Measurements from ENCODE around the gene SFTA2.
A peak's percentile ranks its signal among the peaks of the same experiment; 100 is the strongest.
"Not testable (repeated sequence)": the region's sequence is repeated elsewhere in the genome, so short reads cannot be mapped to it uniquely, and the experiment has no call there.

SFTA2 gene

DNA sequence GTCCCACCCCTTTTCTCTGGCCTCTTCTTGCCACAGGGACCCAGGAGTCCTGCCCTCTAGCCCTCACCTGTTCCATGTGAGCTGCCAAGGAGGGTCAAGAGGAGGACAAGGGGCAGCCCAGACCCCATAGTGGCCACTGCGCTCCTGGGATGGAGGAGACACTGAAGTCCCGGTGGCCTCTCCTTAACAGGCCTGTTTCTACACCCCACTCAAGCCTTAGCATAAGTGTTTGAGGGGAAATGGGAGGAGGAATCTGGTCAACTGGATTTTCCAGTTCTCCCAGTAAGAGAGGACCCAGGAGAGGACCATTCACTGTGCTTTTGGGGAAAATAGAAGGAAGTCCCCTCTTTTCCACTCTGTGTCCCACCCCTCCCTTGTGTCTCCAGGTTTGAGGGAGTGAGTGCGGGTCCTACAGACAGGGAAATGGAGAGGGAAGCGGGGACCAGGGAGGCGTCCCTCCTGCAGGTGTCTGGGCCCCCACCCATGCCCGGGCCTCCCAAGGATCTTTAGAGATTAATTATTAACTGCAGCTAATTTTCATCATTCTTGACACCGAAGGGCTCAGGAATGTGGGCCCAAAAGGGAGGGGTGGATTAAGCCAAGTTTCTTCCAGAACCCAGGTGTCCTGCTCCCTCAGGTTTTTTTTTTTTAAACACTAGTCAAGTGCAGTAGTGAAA is at the start of gene SFTA2:
TSS of gene SFTA2 (minus strand) at position 202 of the 677 bp plus-strand sequence. CDS start at position 128, 74 bp downstream.
- no peak for DNase-seq
- no peak for ATAC-seq

DNA sequence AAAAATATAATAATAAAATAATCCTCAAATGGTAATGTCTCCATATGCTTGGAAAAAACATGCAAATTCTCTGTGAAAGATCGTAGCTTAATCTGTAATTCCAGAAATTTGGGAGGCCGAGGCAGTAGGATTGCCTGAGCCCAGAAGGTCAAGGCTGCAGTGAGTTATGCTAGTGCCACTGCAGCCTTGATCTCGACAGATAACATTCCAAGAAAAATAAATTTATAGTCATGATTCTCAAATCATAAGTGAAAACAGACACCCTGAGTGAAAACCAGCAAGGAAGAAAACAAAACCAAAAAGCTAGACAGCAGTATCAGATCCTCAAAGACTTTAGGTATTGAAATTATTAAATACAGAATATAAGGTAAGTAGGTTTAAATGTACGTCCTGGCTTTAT is 47.7 kb upstream of the SFTA2 start:
- ATAC-seq (no peak), DNase-seq (no peak)

DNA sequence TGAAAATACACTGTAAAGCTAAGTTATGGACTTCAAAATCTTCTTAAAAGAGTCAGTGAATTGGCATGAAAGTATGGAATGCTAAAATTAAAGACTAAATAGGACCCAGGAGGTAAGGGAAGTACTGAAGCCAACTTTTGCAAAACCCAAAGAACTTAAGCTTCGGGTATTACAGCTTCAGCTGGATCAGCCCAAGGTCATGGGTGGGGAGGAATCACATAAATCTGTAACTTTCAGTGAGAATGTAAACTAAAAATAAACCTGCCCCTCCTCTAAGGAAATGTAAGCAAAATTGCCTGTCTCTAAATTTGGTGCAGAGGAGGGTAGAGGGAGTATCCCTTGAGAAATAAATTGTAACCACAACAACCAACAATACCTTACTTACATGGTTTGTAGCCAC is 47.2 kb upstream of the SFTA2 start:
- DNase-seq (no peak), ATAC-seq (no peak)

DNA sequence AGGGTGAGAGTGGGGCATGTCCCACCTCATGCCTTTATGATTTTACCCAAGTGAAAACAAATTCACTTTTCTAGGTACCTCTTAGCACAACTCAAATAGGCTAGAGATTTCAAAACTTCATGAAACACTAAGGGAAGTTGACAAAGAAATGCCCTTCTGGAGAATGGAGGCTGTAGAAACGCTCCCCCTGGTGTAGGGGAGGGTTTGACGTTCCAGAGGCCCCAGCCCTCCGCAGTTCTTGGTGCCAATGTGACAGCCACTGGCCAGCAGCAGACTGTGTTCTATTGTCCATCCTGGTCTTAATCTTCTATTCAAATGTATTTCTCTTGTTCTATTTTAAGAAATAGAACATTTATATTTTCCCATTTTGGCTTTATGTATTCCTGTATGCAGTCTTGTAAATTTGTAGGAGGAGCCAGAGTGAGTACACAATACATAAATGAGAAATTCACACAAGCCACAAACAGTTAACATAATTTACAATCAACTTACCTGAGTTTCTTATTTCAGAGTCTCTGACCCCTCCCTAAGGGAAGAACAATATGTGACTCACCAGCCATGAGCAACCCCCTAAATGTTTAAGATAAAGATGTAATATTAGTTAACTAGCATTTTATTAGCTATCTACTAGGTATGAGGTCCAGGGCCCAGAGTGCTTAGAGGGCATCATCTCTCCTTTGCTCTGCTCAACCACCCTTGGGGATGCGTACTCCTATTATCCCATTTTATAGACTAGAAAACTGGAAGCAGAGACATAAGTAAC is 42.7 kb upstream of the SFTA2 start:
- no peak for DNase-seq
- no peak for ATAC-seq

DNA sequence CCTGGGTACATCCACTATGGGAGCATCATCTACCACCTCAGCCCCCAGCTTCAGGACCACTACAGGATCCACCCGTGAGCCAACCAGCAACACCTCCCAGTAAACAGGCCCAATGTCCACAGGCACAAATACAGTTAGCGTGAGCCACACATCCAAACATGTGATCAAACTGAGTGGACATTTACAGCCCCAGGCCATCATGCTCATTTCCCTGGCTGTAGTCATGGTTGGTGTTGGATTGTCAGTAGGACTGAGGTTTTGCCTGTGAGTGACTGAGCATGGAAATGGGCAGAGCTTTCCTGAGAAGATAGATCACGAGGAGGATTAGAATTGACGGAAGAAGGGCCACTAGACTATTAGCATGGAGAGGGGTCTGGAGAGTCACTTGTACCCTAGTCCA is 40.8 kb upstream of the SFTA2 start:
- DNase-seq, result no peak
- ATAC-seq, result no peak

DNA sequence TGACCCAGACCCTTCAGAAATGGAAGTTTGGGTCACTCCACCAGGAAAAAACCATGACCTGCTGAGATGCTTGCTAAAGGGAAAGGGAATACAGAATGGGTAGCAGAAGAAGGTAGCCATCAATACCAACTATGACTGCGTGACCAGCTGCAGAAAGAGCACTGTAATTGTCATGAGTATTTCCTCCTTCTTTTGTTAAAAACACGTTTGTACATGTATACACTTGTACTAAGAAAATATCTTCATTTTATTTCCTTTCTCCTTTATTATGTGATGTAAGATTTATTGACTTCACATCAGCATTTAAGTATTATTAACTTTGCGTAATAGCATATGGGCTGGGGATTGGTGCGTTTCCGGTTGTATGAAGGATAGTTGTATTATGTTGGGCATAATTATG is 39.0 kb upstream of the SFTA2 start:
- ATAC-seq (no peak), DNase-seq (no peak)

DNA sequence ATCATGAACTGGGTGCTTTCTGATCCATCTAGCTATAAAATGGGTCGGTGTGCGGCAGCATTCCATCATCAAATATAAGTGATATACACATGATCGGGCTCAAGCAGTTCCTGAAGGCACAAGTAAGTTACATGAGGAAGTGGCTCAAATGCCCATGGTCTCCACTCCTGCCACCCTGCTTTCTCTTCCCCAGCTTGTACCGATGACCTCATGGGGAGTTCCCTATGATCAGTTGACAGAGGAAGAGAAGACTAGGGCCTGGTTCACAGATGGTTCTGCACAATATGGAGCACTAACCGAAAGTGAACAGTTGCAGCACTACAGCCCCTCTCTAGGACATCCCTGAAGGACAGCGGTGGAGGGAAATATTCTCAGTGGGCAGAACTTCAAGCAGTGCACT is 37.2 kb upstream of the SFTA2 start:
- not testable (repeated sequence) for DNase-seq, ATAC-seq

DNA sequence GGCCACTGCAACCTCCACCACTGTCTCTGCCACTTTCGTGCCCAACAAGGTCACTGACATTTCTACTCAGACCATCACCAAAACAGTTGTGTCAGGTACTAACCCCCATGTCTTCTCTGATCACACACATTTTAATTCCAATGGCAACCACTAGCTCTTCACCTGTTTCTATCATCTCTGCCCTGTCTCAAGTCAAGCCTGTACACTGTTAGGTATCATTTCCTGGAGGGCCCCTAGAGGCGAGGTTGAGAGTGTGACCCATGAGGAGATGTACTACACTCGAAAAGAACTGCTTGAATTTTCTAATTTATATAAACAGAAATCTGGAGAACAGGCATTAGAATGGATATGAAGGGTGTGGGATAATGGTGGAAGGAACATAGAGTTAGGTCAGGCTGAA is 34.2 kb upstream of the SFTA2 start:
- ATAC-seq (no peak), DNase-seq (no peak)

DNA sequence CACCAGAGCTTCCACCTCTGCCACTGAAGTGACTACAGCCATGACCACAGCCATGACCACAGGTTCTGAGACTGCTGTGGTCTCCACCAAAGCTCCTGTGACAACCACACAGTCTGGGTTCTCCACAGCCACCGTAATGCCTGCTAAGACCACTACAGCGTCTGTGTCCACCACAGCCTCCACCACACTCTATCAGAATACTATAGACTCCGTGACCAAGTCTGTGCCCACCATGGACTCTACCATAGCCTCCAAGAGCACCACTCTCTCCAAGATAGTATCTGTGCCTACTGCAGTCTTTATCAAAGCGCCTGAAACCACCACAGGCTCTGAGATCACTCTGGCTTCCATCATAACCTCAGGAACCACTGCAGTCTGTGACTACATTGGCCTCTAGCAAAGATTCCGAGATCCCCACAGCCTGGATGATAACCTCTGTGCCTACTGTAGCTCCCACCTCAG is 33.2 kb upstream of the SFTA2 start:
- DNase-seq (no peak), ATAC-seq (peak; percentile 58)

DNA sequence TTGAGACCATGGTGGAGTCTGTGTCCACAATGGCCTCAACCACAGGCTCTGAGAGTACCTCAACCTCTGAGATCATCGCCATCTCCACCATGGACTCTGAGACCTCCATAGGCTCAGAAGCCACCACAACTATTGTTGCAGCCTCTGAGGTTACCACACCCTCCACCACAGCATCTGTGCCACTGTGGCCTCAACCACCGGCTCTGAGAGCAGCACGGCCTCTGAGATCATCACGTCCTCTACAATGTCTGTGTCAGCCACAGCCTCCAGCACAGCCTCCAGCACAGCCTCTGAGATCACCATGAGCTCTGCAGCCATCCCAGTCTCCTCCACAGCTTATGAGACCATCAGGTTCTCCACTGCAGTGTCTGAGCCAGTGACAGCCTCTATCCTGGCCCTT is 32.1 kb upstream of the SFTA2 start:
- ATAC-seq, result peak; percentile 30
- no peak for DNase-seq

DNA sequence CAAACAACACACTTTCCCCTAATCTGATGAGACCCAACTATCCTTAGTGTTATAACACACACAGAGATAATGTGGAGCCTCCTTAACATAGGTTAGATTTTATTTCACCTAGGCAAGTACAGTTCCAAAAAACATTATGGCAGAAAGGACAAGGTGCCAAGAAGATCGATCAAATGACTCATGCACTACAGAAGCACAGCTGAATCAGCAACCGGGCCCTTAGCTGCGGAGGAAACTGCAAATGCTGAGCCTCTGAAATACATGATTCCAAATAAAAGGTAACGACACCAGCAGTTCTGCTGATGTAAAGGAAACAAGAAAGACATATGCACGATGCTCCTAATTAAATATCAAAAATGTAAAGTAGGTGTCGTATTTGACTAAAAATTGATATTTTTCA is 31.7 kb upstream of the SFTA2 start:
- DNase-seq (no peak), ATAC-seq (no peak)

DNA sequence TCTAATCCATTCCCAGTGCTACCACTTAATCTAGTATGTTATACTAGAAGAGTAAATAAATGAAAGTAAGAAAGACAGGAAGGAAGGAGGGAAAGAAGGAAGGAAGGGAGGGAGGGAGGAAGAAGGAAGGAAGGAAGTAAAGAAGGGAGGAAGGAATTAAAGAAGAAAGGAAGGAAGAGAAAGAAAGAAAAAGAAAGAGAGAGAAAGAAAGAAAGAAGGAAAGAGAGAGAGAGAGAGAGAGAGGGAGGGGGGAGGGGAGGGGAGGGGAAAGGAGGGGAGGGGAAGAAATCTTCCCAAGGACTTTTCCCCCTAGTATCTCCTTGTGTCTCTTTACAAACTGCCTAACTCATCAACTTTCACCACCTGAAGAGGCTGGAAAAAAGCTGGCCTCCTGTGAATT is 30.7 kb upstream of the SFTA2 start:
- ATAC-seq, result no peak
- no peak for DNase-seq

DNA sequence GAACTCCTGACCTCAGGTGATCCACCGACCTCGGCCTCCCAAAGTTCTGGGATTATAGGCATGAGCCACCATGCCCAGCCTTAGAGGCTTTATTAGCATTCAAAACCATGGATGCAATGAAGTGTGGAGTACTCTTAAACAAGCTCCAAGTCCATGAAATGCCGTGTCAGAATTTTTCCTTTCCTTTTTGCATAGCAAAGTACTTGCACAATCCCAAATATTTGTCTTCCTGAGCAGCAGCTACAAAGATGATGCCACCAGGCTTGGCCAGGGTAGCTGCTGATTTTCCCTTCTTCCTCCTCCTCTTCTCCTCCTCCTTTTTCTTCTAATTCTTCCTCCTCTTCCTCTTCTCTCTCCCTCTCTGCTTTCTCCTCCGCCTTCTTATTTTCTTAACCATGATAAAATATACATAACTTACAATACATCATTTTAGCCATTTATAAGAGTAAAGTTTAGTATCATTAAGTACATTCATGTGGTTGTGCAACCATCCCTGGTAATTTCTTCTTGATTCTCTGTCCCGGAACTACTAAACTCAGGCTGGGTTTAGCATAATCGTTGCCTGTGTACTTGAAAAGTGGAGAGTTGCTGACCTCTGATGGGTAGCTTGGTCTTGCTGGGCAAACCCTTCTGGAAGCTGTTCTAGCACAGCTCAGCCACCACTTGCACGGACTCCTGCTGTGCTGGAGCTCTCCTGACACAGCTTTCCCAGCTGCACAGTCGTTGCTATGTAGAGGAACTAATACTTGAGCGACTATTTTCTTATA is 29.1 kb upstream of the SFTA2 start:
- DNase-seq (no peak), ATAC-seq (no peak)

DNA sequence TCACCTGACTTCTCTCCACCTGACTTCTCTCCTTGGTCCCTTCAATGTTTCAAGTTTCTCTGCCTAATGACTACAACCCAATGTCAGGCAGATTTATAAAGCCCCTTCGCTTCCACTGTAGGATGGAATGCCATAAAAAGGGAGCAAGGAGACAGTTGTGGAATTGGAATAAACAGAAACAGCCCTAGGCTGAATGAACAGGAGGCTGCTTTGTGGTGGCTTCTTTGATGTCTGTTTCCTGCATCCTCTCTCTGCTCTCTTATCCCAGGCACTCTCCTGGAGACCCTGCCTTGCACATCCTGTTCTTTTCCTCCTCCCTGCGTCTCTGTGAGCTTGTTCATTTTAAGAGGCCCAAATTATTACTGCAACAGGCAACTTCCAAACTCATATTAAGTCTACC is 25.7 kb upstream of the SFTA2 start:
- ATAC-seq (no peak), DNase-seq (no peak)

DNA sequence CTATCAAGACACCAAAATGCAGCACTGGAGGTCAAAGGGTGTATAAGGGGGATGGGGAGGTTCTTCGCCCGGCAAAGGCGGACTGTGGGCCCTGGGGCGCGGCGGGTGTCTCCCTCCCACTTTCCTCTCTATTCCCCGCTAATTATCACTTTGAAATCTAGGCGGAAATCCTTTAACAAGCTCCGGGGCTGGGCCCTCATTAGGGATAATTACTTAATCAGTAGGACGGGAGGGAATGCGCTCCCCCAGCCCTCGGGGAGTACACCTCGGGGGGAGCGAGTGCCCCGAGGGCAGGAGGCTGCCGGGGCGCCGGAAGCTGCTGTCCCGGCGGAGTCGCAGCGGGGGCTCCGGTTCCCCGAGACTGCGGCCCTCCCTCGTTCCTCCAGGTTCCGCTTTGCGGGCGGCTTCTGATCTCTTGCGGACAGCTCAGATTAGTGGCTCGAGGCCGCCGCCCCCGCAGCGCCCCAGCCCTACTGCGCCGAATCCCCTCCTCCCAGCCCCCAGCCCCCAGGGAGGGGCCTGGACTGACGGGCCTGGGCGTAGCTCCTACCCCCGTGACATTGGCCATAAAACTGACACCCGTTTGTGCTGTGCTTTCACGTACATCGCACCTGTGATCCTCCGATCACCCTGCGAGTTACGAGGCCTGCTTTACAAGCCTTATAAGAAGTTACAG is 23.5 kb upstream of the SFTA2 start:
- DNase-seq (peak; percentile 79), ATAC-seq (peak; percentile 88)

DNA sequence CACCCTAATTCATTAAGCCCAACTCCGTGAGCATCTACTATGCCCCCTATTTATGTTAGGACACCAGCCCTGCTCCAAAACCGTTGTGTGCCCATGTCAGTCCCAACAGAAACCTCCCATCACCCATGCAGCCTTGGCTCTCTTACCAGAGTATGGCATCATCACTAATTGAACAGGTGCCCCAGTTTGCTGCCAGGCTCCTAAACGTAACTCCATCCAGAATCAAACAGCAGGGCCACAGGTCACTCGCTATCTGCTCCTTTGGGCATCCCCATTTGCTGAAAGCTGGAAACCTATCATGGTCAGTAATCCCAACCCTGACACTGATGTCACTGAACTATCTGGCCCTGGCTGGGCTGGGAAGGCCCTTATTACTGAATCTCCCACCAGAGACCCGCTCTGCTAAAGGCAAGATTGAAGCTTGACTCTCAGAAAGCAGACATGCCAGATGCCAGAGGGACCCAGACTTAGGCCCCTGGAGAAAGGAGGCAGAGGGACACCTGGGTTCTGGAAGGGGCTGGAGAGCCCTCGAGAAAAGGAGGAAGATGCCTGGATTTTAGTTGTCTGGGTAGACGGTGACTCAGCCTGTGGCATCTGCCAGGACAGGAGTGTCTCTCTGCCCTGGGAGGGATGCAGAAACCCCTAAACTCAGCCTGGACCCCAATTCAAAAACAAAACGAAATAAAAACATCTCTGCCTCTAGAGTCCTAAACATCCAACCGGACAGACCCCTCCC is 22.8 kb upstream of the SFTA2 start:
- DNase-seq (no peak), ATAC-seq (no peak)

DNA sequence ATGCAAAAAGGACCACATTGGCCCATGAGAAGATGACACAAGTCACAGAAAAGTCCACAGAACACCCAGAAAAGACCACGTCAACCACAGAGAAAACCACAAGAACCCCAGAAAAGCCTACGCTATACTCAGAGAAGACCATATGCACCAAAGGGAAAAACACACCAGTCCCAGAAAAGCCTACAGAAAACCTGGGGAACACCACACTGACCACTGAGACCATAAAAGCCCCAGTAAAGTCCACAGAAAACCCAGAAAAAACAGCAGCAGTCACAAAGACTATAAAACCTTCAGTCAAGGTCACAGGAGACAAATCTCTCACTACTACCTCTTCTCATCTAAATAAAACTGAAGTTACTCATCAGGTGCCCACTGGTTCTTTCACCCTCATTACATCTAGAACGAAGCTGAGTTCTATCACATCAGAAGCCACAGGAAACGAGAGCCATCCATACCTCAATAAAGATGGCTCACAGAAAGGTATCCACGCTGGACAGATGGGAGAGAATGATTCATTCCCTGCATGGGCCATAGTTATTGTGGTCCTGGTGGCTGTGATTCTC is 20.0 kb upstream of the SFTA2 start:
- no peak for ATAC-seq
- no peak for DNase-seq

DNA sequence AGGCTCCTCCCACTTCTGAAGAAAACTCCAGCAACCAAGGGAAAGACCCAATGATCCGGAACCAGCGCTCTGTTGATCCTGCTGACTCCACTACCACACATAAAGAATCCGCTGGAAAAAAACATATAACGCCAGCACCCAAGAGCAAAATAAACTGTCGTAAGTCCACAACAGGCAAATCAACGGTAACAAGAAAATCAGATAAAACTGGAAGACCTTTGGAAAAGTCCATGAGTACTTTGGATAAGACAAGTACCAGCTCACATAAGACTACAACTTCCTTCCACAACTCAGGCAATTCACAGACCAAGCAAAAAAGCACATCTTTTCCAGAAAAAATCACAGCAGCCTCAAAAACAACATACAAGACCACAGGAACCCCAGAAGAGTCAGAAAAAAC is 16.8 kb upstream of the SFTA2 start:
- no peak for DNase-seq
- no peak for ATAC-seq

DNA sequence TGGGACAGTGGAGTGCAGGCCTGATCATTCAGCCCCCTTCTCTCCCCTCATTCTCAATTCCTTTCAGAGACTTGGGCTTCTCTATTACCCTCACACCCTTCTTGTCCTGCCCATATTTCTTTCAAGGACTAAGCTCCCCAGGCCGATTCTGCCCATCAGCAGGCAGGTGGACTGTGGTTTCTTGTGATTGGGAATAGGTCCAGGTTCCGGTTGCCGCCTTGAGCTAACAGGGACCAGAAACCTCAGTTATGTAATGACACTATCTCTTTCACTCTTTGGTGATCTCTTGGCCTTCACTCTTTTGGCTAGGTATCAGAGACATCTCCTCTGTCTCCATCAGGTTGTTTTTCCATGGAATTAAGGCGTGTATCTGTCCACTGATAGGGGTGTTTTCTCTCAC is 15.3 kb upstream of the SFTA2 start:
- DNase-seq (no peak), ATAC-seq (no peak)

DNA sequence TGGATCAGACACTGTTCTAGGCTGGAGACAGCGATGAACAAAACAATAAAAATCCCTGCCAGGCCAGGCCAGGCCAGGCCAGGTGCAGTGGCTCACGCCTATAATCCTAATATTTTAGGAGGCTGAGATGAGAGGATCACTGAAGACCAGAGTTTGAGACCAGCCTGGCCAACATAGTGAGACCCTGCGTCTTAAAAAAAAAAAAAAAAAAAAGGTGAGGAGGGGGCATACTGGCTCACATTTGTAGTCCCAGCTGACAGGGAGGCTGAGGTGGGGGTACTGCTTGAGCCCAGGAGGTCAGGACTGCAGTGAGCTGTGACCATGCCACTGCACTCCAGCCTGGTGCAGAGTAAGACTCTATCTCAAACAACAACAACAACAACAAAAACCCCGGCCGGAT is 13.3 kb upstream of the SFTA2 start:
- ATAC-seq, result no peak
- DNase-seq, result no peak

DNA sequence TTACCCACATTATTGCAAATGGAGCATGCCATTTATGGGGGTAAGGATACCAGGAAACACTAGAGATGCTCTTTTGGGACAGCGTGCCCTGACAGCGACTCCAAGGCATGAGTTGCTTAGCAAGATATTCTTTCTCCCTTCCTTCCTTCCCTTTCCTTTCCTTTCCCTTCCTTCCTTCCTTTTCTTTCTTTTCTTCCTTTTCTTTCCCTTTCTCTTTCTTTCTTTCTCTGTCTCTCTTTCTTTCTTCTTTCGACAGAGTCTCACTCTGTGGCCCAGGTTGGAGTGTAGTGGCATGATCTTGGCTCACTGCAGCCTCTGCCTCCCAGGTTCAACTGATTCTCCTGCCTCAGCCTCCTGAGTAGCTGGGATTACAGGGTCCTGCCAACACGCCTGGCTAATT is 12.1 kb upstream of the SFTA2 start:
- ATAC-seq, result no peak
- no peak for DNase-seq

Measured in stimulated activated naive CD8-positive, alpha-beta T cell treated with anti-CD3 and anti-CD28 coated beads, Interleukin-15, Interleukin-2, amounts not matched to agents 100 U/mL and 50 U/mL, for 24 hours (primary cell).